ENCODE results near the gene VANGL1.

VANGL1 gene

GRCh38 chr1:115669886-115670285 is 28.1 kb downstream of the VANGL1 start:
- DNase-seq, result no peak

GRCh38 chr1:115670476-115671175 is 28.9 kb downstream of the VANGL1 start:
- peak; percentile 65 to 91 for DNase-seq

- DNase-seq, result peak in 1 of 2 experiments; percentile 26
These were observed 29.6 kb downstream of the VANGL1 start for GRCh38 chr1:115671176-115671934.

- DNase-seq, result peak in 1 of 2 experiments; percentile 7
These were observed 30.6 kb downstream of the VANGL1 start for GRCh38 chr1:115672224-115673009.

- peak in 1 of 2 experiments; percentile 20 for DNase-seq
These were observed 34.9 kb downstream of the VANGL1 start for GRCh38 chr1:115676498-115677181.

- DNase-seq, result peak in 1 of 2 experiments; percentile 1
These were observed 35.4 kb downstream of the VANGL1 start for GRCh38 chr1:115677182-115677555.

GRCh38 chr1:115677565-115677964 is 35.8 kb downstream of the VANGL1 start:
- no peak for DNase-seq

- no peak for DNase-seq
These were observed 36.4 kb downstream of the VANGL1 start for GRCh38 chr1:115678141-115678540.

GRCh38 chr1:115679141-115679611 is 37.4 kb downstream of the VANGL1 start:
- DNase-seq, result no peak

GRCh38 chr1:115680730-115681111 is 39.0 kb downstream of the VANGL1 start:
- DNase-seq, result no peak

- DNase-seq, result no peak
These were observed 41.0 kb downstream of the VANGL1 start for GRCh38 chr1:115682792-115683191.

GRCh38 chr1:115685029-115685705 is 43.4 kb downstream of the VANGL1 start:
- DNase-seq, result no peak

- no peak for DNase-seq
These were observed 46.0 kb downstream of the VANGL1 start for GRCh38 chr1:115687744-115688143.

GRCh38 chr1:115690972-115691371 is 49.2 kb downstream of the VANGL1 start:
- DNase-seq, result no peak

- DNase-seq, result no peak
These were observed 50.5 kb downstream of the VANGL1 start for GRCh38 chr1:115692224-115692623.

GRCh38 chr1:115694805-115695204 is 53.0 kb downstream of the VANGL1 start:
- no peak for DNase-seq

- no peak for DNase-seq
These were observed 55.8 kb downstream of the VANGL1 start for GRCh38 chr1:115697619-115698018.

- no peak for DNase-seq
These were observed 59.3 kb downstream of the VANGL1 start for GRCh38 chr1:115701090-115701489.

- no peak for DNase-seq
These were observed 61.2 kb downstream of the VANGL1 start for GRCh38 chr1:115702959-115703358.

GRCh38 chr1:115705085-115705951 is 63.5 kb downstream of the VANGL1 start:
- DNase-seq, result no peak

- DNase-seq, result no peak
These were observed 64.2 kb downstream of the VANGL1 start for GRCh38 chr1:115705963-115706362.

Data from NCI-H2081 (cell line).